MCF 10A (cell line): ENCODE measurements around the gene PACSIN1. TPM values are rescaled to one million over a fixed set of nuclear protein-coding genes. Genes with fewer than 3 reads are reported as not detected.

Experiments used
- BruUV-seq: library from RNA; stranded (reverse); fragments of 400-500 nt; replicated peaks from 2 replicates; lab custom pipeline; 2021; lab: Mats Ljungman, UMichigan
- CTCF ChIA-PET: fragments of 300-600 bp; sonication (Branson Sonifier 250); formaldehyde crosslinking; extraction: SDS; loops from one replicate; lab custom pipeline; 2021; ENCODE audit warnings: antibody characterized with exemption, inconsistent platforms; lab: Yijun Ruan, JAX
- POLR2A ChIA-PET: fragments of 300-600, 350-650 bp; sonication (Branson Sonifier 250); formaldehyde crosslinking; extraction: SDS; loops from one replicate; lab custom pipeline; 2020; ENCODE audit warnings: antibody characterized with exemption, inconsistent platforms; lab: Yijun Ruan, JAX
- DNase-seq: peaks from one replicate; pipeline ENCODE4 v3.0.0-alpha.2; 2018; ENCODE audit not compliant: unreplicated experiment
- H3K27ac Mint-ChIP-seq: one replicate; pipeline ENCODE4 v1.8.0; 2022; ENCODE audit warnings: mild to moderate bottlenecking, low read depth, mixed read lengths; ENCODE audit not compliant: unreplicated experiment
- H3K27me3 Mint-ChIP-seq: one replicate; pipeline ENCODE4 v1.8.0; 2022; ENCODE audit warnings: mixed read lengths; ENCODE audit not compliant: insufficient read depth, unreplicated experiment
- H3K36me3 Mint-ChIP-seq: one replicate; pipeline ENCODE4 v1.8.0; 2022; ENCODE audit warnings: mild to moderate bottlenecking, moderate library complexity, mixed read lengths; ENCODE audit not compliant: insufficient read depth, unreplicated experiment
- H3K4me1 Mint-ChIP-seq: one replicate; pipeline ENCODE4 v1.8.0; 2022; ENCODE audit warnings: mixed read lengths; ENCODE audit not compliant: insufficient read depth, unreplicated experiment
- H3K4me3 Mint-ChIP-seq: one replicate; pipeline ENCODE4 v1.8.0; 2022; ENCODE audit warnings: mild to moderate bottlenecking, moderate library complexity, mixed read lengths; ENCODE audit not compliant: unreplicated experiment
- H3K9me3 Mint-ChIP-seq: one replicate; pipeline ENCODE4 v1.8.0; 2022; ENCODE audit warnings: mixed read lengths; ENCODE audit not compliant: unreplicated experiment
- intact Hi-C: fragments of 100-400 bp; cut with micrococcal nuclease; formaldehyde crosslinking; loops from 2 replicates; pipeline ENCODE4 v1.14.1; 2022
- total RNA-seq: library from RNA; stranded (reverse); gene quantifications from 2 replicates; pipeline ENCODE4 v1.2.3, GENCODE V29; 2022
- TF ChIP-seq, protein P1 (sequence below): fragments of 200-600 bp; IDR thresholded peaks from one replicate; pipeline ENCODE4 v1.8.0; 2022; ENCODE audit warnings: antibody characterized with exemption, mild to moderate bottlenecking; ENCODE audit not compliant: unreplicated experiment

PACSIN1 gene
- total RNA-seq, 1 experiment from 2014 or later: not detected

DNA sequence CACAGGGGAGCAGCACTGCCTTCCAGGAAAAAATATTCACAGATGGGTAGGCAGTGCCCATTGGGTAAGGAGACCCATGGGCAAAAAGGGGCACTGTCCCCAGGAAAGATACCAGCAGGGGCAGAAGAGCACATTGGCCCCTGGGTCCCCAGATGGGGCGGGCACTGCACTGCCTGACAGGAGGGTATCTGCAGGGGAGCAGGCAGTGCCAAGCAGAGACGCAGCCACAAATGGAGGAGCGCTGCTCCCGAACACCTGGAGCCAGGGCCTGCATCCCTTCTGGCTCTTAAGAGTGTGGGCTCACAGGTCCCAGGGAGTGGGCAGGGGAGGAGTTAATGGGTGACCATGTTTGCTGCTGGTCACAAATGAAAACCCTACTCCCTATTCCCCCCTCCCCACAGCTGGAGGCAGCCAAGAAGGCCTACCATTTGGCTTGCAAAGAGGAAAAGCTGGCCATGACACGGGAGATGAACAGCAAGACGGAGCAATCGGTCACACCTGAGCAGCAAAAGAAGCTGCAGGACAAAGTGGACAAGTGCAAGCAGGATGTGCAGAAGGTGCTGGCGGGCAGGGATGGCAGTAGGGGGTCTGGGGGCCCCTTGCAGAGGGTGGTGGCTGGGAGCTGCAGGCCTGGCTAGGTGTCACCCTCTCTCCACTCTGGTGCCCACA lies 63.3 kb downstream of the PACSIN1 start:
- ChIA-PET CTCF (interaction anchor here (0.6 kb wide), 1 partner anchor 307 kb away, joined by 3 read pairs; no protein-coding TSS in a partner anchor), POLR2A (no interaction called here)
- H3K27ac Mint-ChIP-seq: no peak overlapping the region
- DNase-seq: no peak
- intact Hi-C loops: no loop called here
- TF ChIP-seq, protein P1, sequence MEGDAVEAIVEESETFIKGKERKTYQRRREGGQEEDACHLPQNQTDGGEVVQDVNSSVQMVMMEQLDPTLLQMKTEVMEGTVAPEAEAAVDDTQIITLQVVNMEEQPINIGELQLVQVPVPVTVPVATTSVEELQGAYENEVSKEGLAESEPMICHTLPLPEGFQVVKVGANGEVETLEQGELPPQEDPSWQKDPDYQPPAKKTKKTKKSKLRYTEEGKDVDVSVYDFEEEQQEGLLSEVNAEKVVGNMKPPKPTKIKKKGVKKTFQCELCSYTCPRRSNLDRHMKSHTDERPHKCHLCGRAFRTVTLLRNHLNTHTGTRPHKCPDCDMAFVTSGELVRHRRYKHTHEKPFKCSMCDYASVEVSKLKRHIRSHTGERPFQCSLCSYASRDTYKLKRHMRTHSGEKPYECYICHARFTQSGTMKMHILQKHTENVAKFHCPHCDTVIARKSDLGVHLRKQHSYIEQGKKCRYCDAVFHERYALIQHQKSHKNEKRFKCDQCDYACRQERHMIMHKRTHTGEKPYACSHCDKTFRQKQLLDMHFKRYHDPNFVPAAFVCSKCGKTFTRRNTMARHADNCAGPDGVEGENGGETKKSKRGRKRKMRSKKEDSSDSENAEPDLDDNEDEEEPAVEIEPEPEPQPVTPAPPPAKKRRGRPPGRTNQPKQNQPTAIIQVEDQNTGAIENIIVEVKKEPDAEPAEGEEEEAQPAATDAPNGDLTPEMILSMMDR: no peak
- H3K36me3 Mint-ChIP-seq: no peaks in the 10 kb centered on the region
- no peaks in the 10 kb centered on the region for H3K4me1 Mint-ChIP-seq
- H3K9me3 Mint-ChIP-seq: no peaks in the 10 kb centered on the region
- no TSS peak for BruUV-seq
- no peak overlapping the region for H3K4me3 Mint-ChIP-seq
- no peaks in the 10 kb centered on the region for H3K27me3 Mint-ChIP-seq

- BruUV-seq: no TSS peak
- ChIA-PET CTCF (interaction anchor here (0.6 kb wide), 1 partner anchor 307 kb away, joined by 3 read pairs; no protein-coding TSS in a partner anchor), POLR2A (no interaction called here)
- no peak overlapping the region for H3K27ac Mint-ChIP-seq
- intact Hi-C loops: no loop called here
- no peaks in the 10 kb centered on the region for H3K27me3 Mint-ChIP-seq
- DNase-seq: peak; percentile 53
- TF ChIP-seq, protein P1: no peak
- H3K36me3 Mint-ChIP-seq: no peaks in the 10 kb centered on the region
- H3K4me3 Mint-ChIP-seq: no peak overlapping the region
- no peaks in the 10 kb centered on the region for H3K4me1 Mint-ChIP-seq
- H3K9me3 Mint-ChIP-seq: no peaks in the 10 kb centered on the region
These were observed 63.9 kb downstream of the PACSIN1 start for GRCh38 chr6:34529665-34530327.

- TF ChIP-seq, protein P1: no peak
- DNase-seq: no peak
- Mint-ChIP-seq H3K27me3 (no peaks in the 10 kb centered on the region), H3K4me3 (no peak overlapping the region), H3K27ac (no peak overlapping the region), H3K9me3 (no peaks in the 10 kb centered on the region), H3K4me1 (no peaks in the 10 kb centered on the region), H3K36me3 (no peaks in the 10 kb centered on the region)
- BruUV-seq: no TSS peak
- intact Hi-C loops: no loop called here
- CTCF ChIA-PET: interaction anchor here (0.6 kb wide), 1 partner anchor 167 kb away, joined by 3 read pairs; no protein-coding TSS in a partner anchor
- POLR2A ChIA-PET: no interaction called here
These were observed 65.0 kb downstream of the PACSIN1 start for GRCh38 chr6:34530753-34531365.

DNA sequence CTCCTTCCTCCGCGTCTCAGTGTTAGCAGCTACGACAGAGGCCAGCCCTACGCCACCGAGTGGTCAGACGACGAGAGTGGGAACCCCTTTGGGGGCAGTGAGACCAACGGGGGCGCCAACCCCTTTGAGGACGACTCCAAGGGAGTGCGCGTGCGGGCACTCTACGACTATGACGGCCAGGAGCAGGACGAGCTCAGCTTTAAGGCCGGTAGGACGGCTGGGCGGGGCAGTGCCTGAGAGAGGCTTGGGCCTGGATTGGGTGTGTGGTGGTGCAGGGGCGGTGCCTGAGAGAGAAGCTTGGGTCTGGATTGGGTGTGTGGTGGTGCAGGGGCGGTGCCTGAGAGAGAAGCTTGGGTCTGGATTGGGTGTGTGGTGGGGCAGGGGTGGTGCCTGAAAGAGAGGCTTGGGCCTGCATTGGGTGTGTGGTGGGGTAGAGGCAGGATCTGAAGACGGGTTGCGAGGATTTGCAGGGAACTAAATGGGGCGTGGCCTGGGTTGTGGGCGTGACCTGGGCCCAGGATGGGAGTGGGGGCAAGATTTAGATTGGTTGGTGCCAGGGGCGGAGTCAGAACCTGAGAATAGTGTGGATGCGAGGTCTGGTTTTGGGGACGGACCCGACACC lies 65.8 kb downstream of the PACSIN1 start:
- POLR2A ChIA-PET: no interaction called here
- intact Hi-C loops: no loop called here
- H3K27ac Mint-ChIP-seq: no peak overlapping the region
- DNase-seq: no peak
- TF ChIP-seq, protein P1: no peak
- no peaks in the 10 kb centered on the region for H3K27me3 Mint-ChIP-seq
- H3K36me3 Mint-ChIP-seq: no peaks in the 10 kb centered on the region
- no peak overlapping the region for H3K4me3 Mint-ChIP-seq
- H3K9me3 Mint-ChIP-seq: no peaks in the 10 kb centered on the region
- H3K4me1 Mint-ChIP-seq: no peaks in the 10 kb centered on the region
- BruUV-seq: no TSS peak
- CTCF ChIA-PET: no interaction called here
